Stimulated activated CD8-positive, alpha-beta memory T cell treated with anti-CD3 and anti-CD28 coated beads, Interleukin-15, amount 100 ng/mL, for 4 hours (primary cell): ENCODE results near the gene ARHGEF33.
A peak's percentile ranks its signal among the peaks of the same experiment; 100 is the strongest.
"Not testable (repeated sequence)": the region's sequence is repeated elsewhere in the genome, so short reads cannot be mapped to it uniquely, and the experiment has no call there.

Experiments
- DNase-seq, 2 donors: peaks; one replicate each; pipeline ENCODE4 v3.0.0-alpha.2; 2020; ENCODE audit warnings: low read depth in 2 of 2

The ARHGEF33 gene

GRCh38 chr2:38909872-38910271 lies 20.2 kb downstream of the ARHGEF33 start:
- no peak for DNase-seq

- DNase-seq: no peak
These were observed 21.5 kb downstream of the ARHGEF33 start for GRCh38 chr2:38911191-38911590.

GRCh38 chr2:38912619-38913018 lies 22.9 kb downstream of the ARHGEF33 start:
- no peak for DNase-seq

- DNase-seq: no peak
These were observed 32.7 kb downstream of the ARHGEF33 start for GRCh38 chr2:38922389-38922788.

GRCh38 chr2:38922902-38923301 lies 33.2 kb downstream of the ARHGEF33 start:
- no peak for DNase-seq

GRCh38 chr2:38925982-38926381 lies 36.3 kb downstream of the ARHGEF33 start:
- no peak for DNase-seq

GRCh38 chr2:38930600-38930999 lies 40.9 kb downstream of the ARHGEF33 start:
- no peak for DNase-seq

GRCh38 chr2:38932586-38932985 lies 42.9 kb downstream of the ARHGEF33 start:
- no peak for DNase-seq

GRCh38 chr2:38933653-38934052 lies 44.0 kb downstream of the ARHGEF33 start:
- no peak for DNase-seq

- DNase-seq: no peak
These were observed 45.1 kb downstream of the ARHGEF33 start for GRCh38 chr2:38934742-38935141.

- no peak for DNase-seq
These were observed 46.0 kb downstream of the ARHGEF33 start for GRCh38 chr2:38935568-38936172.

GRCh38 chr2:38936516-38936915 lies 46.8 kb downstream of the ARHGEF33 start:
- DNase-seq: not testable (repeated sequence)

- DNase-seq: no peak
These were observed 47.9 kb downstream of the ARHGEF33 start for GRCh38 chr2:38937548-38937947.

- no peak for DNase-seq
These were observed 51.1 kb downstream of the ARHGEF33 start for GRCh38 chr2:38940746-38941145.

- no peak for DNase-seq
These were observed 54.1 kb downstream of the ARHGEF33 start for GRCh38 chr2:38943784-38944183.

- DNase-seq: no peak
These were observed 55.7 kb downstream of the ARHGEF33 start for GRCh38 chr2:38945372-38945771.

- no peak for DNase-seq
These were observed 56.2 kb downstream of the ARHGEF33 start for GRCh38 chr2:38945911-38946310.

- DNase-seq: peak in 1 of 2 donors; percentile 34
These were observed 57.9 kb downstream of the ARHGEF33 start for GRCh38 chr2:38947241-38948239.

GRCh38 chr2:38948387-38948882 lies 58.8 kb downstream of the ARHGEF33 start:
- DNase-seq: no peak

- no peak for DNase-seq
These were observed 59.3 kb downstream of the ARHGEF33 start for GRCh38 chr2:38948995-38949394.

GRCh38 chr2:38951766-38952165 lies 62.1 kb downstream of the ARHGEF33 start:
- no peak for DNase-seq

GRCh38 chr2:38957972-38958371 lies 68.3 kb downstream of the ARHGEF33 start:
- DNase-seq: no peak

GRCh38 chr2:38959466-38959865 lies 69.8 kb downstream of the ARHGEF33 start:
- no peak for DNase-seq
